DLD1 (cell line): ENCODE results near the gene TTC21B.
"Not testable (repeated sequence)": the region's sequence is repeated elsewhere in the genome, so short reads cannot be mapped to it uniquely, and the experiment has no call there.

Source experiments
- in situ Hi-C: cut with HindIII; loops from 2 replicates; pipeline ENCODE4 v1.10.0; 2017; ENCODE audit warnings: low sequenced_read_pairs

The TTC21B gene

DNA sequence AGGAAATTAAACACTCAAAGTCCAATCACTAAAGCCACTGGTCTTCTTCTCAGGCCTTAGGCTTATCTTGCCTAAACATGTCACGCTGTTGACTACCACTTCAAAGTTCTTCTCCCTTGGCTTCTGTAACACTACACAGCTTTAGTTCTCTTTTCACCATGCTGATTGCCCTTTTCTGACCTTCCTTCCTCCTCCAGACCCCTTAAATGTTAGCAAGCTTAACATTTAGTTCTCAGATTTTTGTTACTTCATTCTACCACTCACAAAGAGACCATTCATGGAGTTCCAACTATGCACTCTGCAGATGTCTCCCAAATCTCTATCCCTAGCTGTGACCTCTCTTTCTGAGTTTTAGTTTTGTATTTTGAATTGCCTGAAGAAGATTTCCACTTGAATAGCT, 64.4 kb downstream of the TTC21B start:
- in situ Hi-C loops = no loop called here

DNA sequence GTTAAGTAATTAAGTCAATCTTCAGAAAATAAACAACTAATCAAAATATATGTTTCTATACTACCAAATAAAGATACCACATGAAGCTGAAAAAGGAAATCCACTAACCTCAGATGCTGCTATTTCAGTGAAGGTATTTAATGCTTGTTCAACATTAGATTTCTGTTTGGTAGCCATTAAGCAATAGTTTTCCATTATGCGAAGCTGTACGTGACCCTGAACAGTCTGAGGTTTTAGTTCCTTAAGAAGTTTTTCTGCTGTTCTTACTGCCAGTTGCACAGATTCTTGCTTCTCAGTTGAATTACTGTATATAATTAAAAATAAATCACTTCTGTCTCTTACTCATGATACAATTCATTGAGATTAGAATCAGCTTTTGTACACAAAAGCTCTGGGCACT, 65.4 kb downstream of the TTC21B start:
- in situ Hi-C loops = no loop called here

DNA sequence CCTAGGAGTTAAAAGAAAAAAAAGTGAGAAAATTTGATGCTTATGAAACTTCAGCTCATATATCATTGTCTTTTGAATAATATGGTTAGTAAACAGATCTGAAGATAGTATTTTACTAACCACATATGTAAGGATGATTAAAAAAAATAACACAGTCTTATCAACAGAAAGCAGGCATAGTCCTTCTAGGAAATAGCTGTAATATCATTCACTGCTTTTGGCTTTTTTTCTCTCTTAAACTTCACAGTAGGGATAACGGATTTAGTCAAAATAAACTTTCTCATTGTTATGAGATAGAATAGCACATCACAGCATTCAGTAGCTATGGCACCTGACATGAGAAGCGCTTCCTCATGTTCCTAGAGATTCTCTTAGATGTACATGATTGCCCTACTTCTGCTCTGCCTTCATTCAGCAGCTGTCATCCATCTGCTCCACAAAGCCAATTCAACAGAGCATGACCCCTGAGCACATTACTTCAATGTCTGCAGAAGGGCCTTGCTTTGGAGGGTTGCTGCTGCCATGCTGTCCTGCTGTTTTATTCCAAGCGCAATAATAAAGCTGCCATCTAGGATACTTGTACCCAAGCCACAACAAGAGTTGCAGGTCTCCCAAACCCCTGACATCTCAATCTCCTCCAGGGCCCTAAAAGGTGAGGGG, 67.0 kb downstream of the TTC21B start:
- in situ Hi-C loops = no loop called here

DNA sequence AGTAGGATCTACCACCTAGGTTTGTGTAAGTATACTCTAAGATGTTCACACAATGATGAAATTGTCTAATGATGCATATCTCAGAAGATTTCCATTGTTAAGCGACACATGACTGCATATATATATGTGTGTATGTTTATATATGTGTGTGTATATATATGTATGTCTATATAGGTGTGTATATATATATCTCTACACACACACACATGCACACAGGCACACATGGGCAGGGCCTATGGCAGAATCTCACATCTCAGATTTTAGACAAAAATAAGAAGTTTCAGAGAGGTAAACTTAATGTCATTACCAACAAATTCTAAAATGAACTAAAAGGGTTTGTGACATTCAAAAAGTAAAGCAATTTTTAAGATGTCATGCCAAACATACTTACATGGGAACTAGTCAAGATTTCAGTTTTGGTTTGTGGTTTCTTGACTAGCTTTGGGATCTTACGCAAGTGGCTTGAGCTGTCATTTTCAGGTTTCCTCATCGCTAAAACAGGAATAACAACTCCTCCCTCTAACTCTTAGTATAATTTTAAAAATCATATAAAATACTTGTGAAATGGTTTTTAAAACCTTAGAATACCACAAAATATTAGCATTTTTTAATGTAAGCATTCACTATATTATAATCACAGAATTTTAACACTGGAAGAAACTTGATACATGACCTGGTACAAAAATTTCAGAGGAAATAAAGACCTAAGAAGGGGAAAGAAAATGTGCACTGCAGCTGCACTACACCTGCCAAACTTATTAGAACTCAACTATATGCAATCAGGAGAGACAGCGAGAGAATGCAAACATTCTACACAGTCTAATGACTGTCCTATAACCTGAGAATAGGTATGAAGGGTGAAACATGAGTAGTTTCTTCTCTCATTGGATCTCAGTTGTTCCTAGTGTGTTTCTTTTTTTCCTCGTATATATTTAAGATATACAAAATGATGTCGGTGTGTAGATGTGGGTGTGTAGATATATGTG, 75.7 kb downstream of the TTC21B start:
- in situ Hi-C loops = no loop called here

DNA sequence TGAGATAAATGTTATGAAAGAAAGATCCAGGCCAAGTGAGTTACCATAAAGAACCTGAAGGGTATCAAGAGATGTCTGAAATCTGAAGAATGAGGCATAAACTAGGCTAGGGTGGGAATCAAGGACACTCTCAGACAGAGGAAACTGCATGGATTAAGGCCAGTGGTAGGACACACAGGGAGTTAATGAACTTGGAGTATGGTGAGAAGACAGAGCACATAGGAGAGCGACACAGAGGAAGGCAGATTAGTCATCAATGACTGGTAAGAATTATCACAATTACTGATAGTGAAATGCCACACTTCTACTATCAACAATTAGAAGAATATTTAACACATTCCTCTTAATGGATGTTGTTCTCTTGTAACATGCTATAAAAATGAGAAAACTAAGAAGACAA, 76.9 kb downstream of the TTC21B start:
- in situ Hi-C loops = no loop called here

DNA sequence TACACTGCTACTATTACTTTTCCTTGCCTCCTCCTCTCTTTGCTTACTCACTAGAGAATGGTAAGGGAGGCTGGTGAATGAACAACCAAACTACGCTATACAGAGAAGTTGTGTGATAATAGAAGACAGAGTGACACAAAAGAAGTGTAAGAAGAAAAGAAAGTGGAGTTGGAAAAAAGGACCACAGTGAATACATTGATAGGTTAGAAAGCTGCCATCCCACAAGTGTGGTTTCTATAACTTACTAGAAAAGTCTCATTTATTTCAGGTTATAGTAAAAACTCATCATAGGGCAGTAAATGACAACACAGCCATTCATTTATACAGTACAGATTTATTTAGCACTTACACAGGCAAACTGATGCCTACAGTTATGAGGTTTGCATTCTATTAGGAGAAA, 77.3 kb downstream of the TTC21B start:
- in situ Hi-C loops = no loop called here

DNA sequence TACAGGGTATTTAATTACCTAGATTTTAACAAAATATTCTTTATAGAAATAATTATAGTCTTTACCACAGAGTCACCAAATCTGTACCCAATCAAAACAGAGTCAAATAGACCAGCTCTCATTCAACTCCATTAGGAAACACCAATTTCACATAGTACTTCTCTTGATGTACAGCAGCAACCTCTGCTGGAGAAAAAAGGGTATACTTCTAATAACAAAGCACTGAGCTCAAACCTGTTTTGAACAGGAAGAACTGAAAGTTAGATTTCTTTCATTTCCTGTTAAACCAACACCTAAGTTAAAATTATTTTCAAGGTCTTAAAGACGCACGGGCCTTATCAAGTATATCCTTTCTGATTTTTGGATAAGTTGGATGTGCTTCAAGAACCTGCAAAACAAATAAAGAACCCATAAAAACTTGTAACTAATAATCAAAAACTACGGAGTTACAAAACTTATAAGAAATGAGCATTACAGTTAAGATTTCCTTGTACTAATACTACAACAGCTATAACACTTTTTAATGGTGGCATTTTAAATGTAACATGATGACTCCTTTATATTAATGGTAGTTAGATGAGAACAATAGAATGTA, 79.0 kb downstream of the TTC21B start:
- in situ Hi-C loops = no loop called here

DNA sequence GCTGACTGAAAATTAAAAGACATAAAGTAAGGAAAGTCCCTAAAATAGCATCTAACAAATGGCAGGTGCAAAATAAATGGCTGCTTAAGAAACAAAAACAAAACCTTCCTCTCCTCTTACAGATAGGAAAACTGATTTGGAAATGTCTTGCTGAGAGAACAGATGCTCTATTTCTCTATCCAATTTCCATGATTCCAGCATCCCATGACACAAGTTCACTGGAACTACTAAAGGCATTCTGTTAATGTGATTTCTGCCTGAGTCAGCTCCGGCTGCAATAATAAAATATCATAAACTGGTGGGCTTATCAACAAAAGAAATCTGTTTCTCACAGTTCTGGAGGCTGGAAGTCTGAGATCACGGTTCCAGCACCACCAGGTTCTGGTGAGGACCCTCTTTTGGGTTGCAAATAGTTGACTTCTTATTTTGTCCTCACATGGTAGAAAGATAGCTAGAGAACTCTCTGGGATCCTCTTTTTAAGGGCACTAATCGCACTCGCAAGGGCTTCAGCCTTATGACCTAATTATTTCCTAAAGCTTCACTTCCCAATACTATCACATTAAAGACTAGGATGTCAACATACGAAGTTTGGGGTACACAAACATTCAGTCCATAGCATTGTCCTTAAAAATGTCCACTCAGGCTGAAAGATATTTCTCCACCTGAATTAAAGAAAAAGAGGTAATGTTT, 81.3 kb downstream of the TTC21B start:
- in situ Hi-C loops = no loop called here

DNA sequence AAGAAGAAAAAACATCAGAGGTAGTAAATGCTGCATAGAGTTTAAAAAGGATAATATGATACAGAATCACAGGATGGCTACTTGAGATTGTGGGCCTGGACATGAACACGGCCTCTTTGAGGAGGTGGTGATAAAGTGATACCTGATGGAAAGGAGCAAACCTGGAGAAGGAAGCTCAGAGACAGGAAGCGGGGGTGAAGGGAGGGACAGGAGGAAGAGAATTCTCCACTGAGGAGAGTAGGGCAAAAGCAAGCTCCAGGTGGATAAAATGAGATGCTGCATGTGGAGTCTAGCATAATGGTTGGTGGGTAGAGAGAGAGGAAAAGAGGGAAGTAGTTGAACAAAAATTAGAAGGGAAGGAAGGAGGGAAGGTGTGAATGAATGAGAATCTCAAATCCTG, 82.6 kb downstream of the TTC21B start:
- in situ Hi-C loops = no loop called here

DNA sequence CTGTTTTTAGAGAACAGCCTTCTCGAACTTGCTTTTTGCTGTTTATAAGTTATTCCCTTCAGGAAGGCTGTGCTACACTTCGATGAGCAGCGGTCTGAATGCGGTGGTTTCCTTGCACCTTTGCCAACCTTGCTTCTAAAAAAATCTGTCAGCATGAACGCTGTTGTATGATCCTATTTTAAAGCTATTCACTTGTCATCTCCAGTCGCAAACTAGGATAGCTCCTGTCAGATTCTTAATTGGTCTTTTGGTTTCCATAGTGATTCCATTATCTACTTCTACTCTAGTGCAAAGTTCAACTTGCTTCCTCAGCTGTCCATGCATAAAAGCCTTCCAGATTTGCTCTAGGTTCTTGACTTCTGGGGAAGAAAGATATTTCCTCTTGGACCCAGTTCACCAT, 83.2 kb downstream of the TTC21B start:
- in situ Hi-C loops = no loop called here

DNA sequence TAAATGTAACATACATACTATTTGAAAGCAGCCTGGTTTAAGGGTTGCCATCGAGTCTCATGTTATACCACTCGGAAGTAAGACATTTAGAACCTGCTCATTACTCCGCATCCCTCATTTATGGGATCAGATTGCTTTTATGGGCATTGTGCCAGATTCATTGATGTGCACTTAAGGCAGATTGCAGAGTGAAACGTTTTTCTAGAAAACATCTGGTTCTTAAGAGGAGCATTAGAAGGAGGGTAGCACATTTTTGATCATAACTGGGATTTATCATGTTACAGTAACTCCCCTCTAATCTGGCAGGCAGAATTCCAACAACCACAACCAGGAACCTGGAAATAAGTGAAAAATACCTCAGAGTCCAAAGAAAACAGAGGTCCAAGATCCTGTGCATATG, 85.4 kb downstream of the TTC21B start:
- in situ Hi-C loops = no loop called here

DNA sequence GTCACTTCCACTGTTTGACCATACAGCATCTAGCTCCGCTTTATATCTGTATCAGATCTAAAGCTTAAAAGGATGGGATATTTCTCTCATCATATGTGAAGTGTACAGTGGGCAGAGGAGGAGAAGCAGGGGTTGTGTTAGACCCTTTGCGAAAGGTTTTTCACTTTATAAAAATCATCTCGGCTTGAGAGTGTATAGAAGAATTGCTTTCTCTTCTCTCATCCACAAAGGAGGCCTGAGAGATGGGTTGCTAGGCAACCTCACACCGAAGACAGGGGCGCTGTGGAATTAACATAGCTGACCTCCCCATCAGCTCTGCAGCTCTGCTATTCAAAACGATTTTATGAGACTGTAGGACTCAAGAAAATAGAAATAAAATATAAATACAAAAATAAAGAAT, 89.3 kb downstream of the TTC21B start:
- in situ Hi-C loops = no loop called here

DNA sequence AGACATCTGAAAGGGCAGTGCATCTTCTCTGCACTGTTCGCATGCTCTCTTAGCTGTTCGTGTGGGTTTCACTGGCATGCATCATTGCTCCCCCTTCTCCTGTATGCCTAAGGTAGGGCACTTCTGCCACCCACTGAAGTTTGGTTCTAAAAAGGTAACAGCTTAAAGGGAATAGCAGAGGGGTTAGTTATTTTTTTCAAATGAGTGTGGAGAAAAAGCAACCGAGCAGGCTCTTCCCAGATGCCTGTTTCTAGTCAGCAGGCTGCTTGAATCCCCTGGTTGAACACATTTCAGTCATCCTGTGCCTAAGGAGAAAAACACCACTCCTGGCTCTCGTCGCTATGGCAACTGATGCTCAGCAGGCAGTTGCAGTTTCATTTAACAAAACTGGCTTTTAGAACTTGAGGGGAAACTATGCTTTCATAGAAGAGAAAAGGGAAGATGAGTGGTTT, 89.7 kb downstream of the TTC21B start:
- in situ Hi-C loops = no loop called here

DNA sequence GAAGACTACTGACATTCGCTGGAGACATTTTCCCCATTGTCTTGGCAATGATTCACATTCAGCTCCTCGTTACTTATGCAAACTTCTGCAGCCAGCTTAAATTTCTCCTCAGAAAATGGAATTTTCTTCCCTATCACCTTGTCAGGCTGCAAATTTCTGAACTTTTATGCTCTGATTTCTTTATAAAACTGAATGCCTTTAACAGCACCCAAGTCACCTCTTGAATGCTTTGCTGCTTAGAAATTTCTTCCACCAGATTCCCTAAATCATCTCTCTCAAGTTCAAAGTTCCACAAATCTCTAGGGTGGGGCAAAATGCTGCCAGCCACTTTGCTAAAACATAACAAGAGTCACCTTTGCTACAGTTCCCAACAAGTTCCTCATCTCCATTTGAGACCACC, 92.5 kb downstream of the TTC21B start:
- in situ Hi-C loops = not testable (repeated sequence)

DNA sequence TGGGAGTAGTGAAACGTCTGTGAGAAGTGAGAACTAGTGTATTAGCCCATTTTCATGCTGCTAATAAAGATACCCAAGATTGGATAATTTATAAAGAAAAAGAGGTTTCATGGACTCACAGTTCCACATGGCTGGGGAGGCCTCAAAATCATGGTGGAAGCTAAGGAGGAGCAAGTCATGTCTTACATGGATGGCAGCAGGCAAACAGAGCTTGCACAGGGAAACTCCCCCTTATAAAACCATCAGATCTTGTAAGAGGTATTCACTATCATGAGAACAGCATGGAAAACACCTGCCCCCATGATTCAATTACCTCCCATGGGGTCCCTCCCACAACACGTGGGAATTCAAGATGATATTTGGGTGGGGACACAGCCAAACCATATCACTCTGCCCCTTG, 93.9 kb downstream of the TTC21B start:
- in situ Hi-C loops = not testable (repeated sequence)

DNA sequence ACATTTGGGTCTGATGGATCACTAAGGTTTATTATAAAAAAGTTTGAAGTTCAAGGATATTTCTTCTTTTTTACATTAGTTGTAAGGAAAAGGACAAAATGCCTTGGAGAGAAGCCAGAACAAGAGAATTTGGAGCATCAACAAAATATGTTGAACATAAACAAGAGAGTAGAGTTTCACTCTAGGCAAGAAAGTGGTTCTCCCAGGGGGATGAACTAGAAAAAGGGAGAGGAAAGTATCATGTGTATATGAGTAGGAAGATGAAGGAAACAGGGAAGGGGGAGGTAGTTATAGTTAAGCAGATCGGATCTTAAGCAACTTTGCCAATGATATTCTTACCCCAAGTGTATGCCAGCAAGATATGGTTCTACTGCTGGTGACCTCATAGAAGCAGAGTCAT, 95.7 kb downstream of the TTC21B start:
- in situ Hi-C loops = no loop called here

DNA sequence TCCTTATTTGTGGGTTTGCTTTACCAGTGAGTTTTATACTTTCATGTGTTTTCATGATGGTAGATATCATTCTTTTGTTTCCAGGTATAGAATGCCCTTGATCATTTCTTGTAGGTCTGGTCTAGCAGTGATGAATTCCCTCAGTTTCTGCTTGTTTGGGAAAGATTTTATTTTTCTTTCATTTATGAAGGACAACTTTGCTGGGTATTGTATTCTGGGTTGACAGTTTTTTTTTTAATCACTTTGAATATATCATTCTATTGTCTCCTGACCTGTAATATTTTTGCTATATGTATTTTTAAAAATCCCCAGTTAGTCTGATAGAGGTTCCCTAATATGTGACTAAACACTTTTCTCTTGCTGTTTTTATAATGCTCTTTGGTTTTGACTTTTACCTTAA, 101.2 kb downstream of the TTC21B start:
- in situ Hi-C loops = no loop called here

DNA sequence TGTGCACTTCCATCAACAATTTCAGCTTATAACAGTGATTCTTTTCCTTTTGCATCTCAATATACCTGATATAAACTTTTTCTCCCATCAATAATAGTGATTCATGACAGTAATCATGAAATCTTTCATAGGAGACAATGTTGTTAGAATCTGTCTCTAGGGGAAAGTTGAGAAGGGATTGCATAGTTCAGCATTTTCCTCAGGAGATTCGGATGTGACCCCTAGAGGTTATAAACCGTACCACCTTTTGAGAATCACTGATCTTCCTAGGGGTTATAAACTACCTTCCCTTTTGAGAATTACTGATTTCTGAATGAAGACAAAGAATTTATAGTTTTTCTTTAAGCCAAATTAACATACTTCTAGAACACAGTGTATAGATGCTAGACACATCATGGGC, 106.6 kb downstream of the TTC21B start:
- in situ Hi-C loops = no loop called here

DNA sequence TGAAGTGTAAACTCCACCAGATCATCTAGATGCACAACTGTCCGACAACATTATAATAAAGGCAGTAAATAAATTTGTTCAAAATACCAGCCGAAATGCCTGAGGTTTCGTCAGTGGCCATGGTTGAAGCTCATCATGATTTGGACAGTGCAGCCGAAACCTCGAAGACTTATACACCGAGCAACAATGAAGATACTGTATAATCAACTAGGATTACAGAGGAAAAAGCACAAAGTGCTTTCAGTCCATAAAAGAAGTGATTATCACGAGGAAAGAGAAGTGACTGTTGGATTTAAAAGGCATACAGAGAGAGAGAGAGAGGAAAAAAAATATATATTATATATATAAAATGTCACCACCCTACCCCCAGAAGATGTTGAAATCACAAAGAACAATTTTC, 107.5 kb downstream of the TTC21B start:
- in situ Hi-C loops = no loop called here

DNA sequence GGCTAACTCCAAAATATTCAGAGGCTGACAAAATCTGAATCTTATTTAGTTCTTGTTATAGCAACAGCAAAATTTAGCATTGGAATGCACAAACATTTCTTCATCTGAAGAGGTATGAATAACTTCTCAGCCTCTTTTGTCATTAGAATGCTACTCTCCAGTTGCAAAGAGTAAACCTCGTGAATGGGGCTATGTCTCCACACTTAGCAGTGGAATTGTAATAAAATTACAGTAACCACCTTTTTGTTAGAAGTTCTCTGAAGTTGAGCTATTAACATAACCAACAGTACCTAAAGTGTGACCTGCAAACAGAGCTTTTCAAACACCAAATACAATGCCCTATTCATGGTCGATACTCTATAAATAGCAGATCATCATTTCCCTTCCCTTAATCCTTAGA, 109.4 kb downstream of the TTC21B start:
- in situ Hi-C loops = no loop called here

DNA sequence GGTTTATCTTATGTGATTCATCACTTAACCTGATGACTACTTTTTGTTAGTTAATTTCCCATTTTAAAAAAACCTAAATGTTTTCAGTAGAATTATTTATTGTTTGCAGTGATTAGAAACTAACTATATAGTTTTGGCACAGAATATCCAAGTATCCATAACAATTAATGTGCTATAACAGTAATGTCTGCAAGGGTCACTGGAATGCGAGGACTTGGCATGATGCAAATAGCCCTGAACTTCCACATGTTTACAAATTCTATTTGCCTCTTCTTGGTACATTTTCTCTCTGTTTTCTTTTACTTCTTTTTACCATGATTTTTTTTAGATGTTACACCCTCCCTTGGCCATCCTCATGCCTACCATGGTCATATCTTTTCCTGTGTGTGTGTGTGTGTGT, 110.2 kb downstream of the TTC21B start:
- in situ Hi-C loops = no loop called here
